GM20000 (cell line): ENCODE measurements around the gene IKBIP.

Experiments used
- DNase-seq: peaks from one replicate; pipeline ENCODE4 v3.0.0; 2012; ENCODE audit warnings: low spot score
- CTCF ChIP-seq: IDR thresholded peaks from 2 replicates; pipeline ENCODE4 v1.5.1; 2012; ENCODE audit warnings: mild to moderate bottlenecking, control low read depth; ENCODE audit errors: extremely low read depth, missing control alignments

Gene IKBIP

GRCh38 chr12:98644712-98645571 is at the start of gene IKBIP, which contains the start of gene APAF1:
Gene IKBIP (minus strand): TSS chr12:98644788. CDS start chr12:98644701, 87 bp downstream.
Gene APAF1 (plus strand): TSS chr12:98645290. CDS start chr12:98648360, 3,070 bp downstream.
- TF ChIP-seq CTCF = no peak

GRCh38 chr12:98691351-98691750 is 46.8 kb upstream of the IKBIP start:
- no peak for TF ChIP-seq CTCF

More at GRCh38 chr12:98644712-98645571, at the start of gene IKBIP, which contains the start of gene APAF1:
- DNase-seq = peak; percentile 98

GRCh38 chr12:98686603-98687002 is 42.0 kb upstream of the IKBIP start:
- TF ChIP-seq CTCF = no peak
- no peak for DNase-seq

More at GRCh38 chr12:98691351-98691750, 46.8 kb upstream of the IKBIP start:
- no peak for DNase-seq

GRCh38 chr12:98684199-98684598 is 39.6 kb upstream of the IKBIP start:
- no peak for TF ChIP-seq CTCF
- DNase-seq = no peak

- no peak for TF ChIP-seq CTCF
- DNase-seq = no peak
These were observed 35.0 kb upstream of the IKBIP start for GRCh38 chr12:98679611-98680005.

GRCh38 chr12:98678946-98679610 is 34.5 kb upstream of the IKBIP start:
- no peak for TF ChIP-seq CTCF
- DNase-seq = no peak
